ENCODE measurements around the gene CD99L2. TPM values are rescaled to one million over a fixed set of nuclear protein-coding genes. Genes with fewer than 3 reads are reported as not detected.

CD99L2 gene
- total RNA-seq, 1 donor from 2014 or later, result 9.0 TPM

GRCh38 chrX:150868625-150869024 lies 29.8 kb downstream of the CD99L2 start:
- no peaks in the 10 kb centered on the region for H3K27me3 Mint-ChIP-seq (ENCODE audit: insufficient read depth)
- no peak overlapping the region for H3K4me3 Mint-ChIP-seq
- H3K36me3 Mint-ChIP-seq (ENCODE audit: low read depth), result peaks cover 2% of the 10 kb centered on the region
- no peaks in the 10 kb centered on the region for H3K9me3 Mint-ChIP-seq
- H3K27ac Mint-ChIP-seq, result peak overlapping the region; percentile 8
- no peak for DNase-seq (ENCODE audit: low spot score)
- H3K4me1 Mint-ChIP-seq (ENCODE audit: low read depth), result peaks cover 26% of the 10 kb centered on the region
- intact Hi-C loops (cut with micrococcal nuclease), result no loop called here

- Mint-ChIP-seq H3K27ac (no peak overlapping the region), H3K4me3 (no peak overlapping the region), H3K9me3 (no peaks in the 10 kb centered on the region), H3K36me3 (ENCODE audit: low read depth) (peaks cover 2% of the 10 kb centered on the region), H3K27me3 (ENCODE audit: insufficient read depth) (no peaks in the 10 kb centered on the region), H3K4me1 (ENCODE audit: low read depth) (peaks cover 9% of the 10 kb centered on the region)
- intact Hi-C loops (cut with micrococcal nuclease), result no loop called here
- no peak for DNase-seq (ENCODE audit: low spot score)
Observed at GRCh38 chrX:150864127-150864526, 34.3 kb downstream of the CD99L2 start.

- H3K36me3 Mint-ChIP-seq (ENCODE audit: low read depth), result peaks cover 2% of the 10 kb centered on the region
- H3K4me1 Mint-ChIP-seq (ENCODE audit: low read depth), result no peaks in the 10 kb centered on the region
- H3K27me3 Mint-ChIP-seq (ENCODE audit: insufficient read depth), result no peaks in the 10 kb centered on the region
- no peak overlapping the region for H3K4me3 Mint-ChIP-seq
- intact Hi-C loops (cut with micrococcal nuclease), result no loop called here
- H3K9me3 Mint-ChIP-seq, result peaks cover 7% of the 10 kb centered on the region
- H3K27ac Mint-ChIP-seq, result no peak overlapping the region
- no peak for DNase-seq (ENCODE audit: low spot score)
Observed at GRCh38 chrX:150863191-150863590, 35.3 kb downstream of the CD99L2 start.

GRCh38 chrX:150857453-150857852 lies 41.0 kb downstream of the CD99L2 start:
- Mint-ChIP-seq H3K36me3 (ENCODE audit: low read depth) (peaks cover 13% of the 10 kb centered on the region), H3K27me3 (ENCODE audit: insufficient read depth) (no peaks in the 10 kb centered on the region), H3K9me3 (peaks cover 28% of the 10 kb centered on the region), H3K27ac (no peak overlapping the region), H3K4me3 (no peak overlapping the region), H3K4me1 (ENCODE audit: low read depth) (peaks cover 4% of the 10 kb centered on the region)
- DNase-seq (ENCODE audit: low spot score), result no peak
- intact Hi-C loops (cut with micrococcal nuclease), result no loop called here

GRCh38 chrX:150856785-150857184 lies 41.7 kb downstream of the CD99L2 start:
- no peak for DNase-seq (ENCODE audit: low spot score)
- Mint-ChIP-seq H3K27me3 (ENCODE audit: insufficient read depth) (no peaks in the 10 kb centered on the region), H3K4me3 (no peak overlapping the region), H3K36me3 (ENCODE audit: low read depth) (peaks cover 15% of the 10 kb centered on the region), H3K4me1 (ENCODE audit: low read depth) (peaks cover 4% of the 10 kb centered on the region), H3K9me3 (peaks cover 28% of the 10 kb centered on the region), H3K27ac (no peak overlapping the region)
- intact Hi-C loops (cut with micrococcal nuclease), result no loop called here

GRCh38 chrX:150856101-150856500 lies 42.4 kb downstream of the CD99L2 start:
- Mint-ChIP-seq H3K27me3 (ENCODE audit: insufficient read depth) (no peaks in the 10 kb centered on the region), H3K4me3 (no peak overlapping the region), H3K4me1 (ENCODE audit: low read depth) (peaks cover 4% of the 10 kb centered on the region), H3K9me3 (peaks cover 28% of the 10 kb centered on the region), H3K36me3 (ENCODE audit: low read depth) (peaks cover 15% of the 10 kb centered on the region), H3K27ac (no peak overlapping the region)
- intact Hi-C loops (cut with micrococcal nuclease), result no loop called here
- no peak for DNase-seq (ENCODE audit: low spot score)

- Mint-ChIP-seq H3K36me3 (ENCODE audit: low read depth) (peaks cover 15% of the 10 kb centered on the region), H3K9me3 (peaks cover 28% of the 10 kb centered on the region), H3K4me1 (ENCODE audit: low read depth) (peaks cover 4% of the 10 kb centered on the region), H3K27me3 (ENCODE audit: insufficient read depth) (no peaks in the 10 kb centered on the region), H3K4me3 (no peak overlapping the region), H3K27ac (no peak overlapping the region)
- intact Hi-C loops (cut with micrococcal nuclease), result no loop called here
- DNase-seq (ENCODE audit: low spot score), result no peak
Observed at GRCh38 chrX:150854856-150855255, 43.6 kb downstream of the CD99L2 start.

- intact Hi-C loops (cut with micrococcal nuclease), result no loop called here
Observed at GRCh38 chrX:150849996-150850720, 48.3 kb downstream of the CD99L2 start.

GRCh38 chrX:150849486-150849885 lies 49.0 kb downstream of the CD99L2 start:
- Mint-ChIP-seq H3K9me3 (no peaks in the 10 kb centered on the region), H3K36me3 (ENCODE audit: low read depth) (peaks cover 5% of the 10 kb centered on the region), H3K4me3 (no peak overlapping the region), H3K27ac (no peak overlapping the region), H3K27me3 (ENCODE audit: insufficient read depth) (no peaks in the 10 kb centered on the region), H3K4me1 (ENCODE audit: low read depth) (peaks cover 6% of the 10 kb centered on the region)
- intact Hi-C loops (cut with micrococcal nuclease), result no loop called here
- no peak for DNase-seq (ENCODE audit: low spot score)

More at GRCh38 chrX:150849996-150850720, 48.3 kb downstream of the CD99L2 start:
- Mint-ChIP-seq H3K27ac (no peak overlapping the region), H3K4me1 (ENCODE audit: low read depth) (peaks cover 6% of the 10 kb centered on the region), H3K9me3 (peaks cover 1% of the 10 kb centered on the region), H3K36me3 (ENCODE audit: low read depth) (peaks cover 6% of the 10 kb centered on the region), H3K4me3 (no peak overlapping the region), H3K27me3 (ENCODE audit: insufficient read depth) (no peaks in the 10 kb centered on the region)
- no peak for DNase-seq (ENCODE audit: low spot score)

GRCh38 chrX:150848914-150849365 lies 49.5 kb downstream of the CD99L2 start:
- Mint-ChIP-seq H3K4me3 (no peak overlapping the region), H3K27ac (no peak overlapping the region), H3K36me3 (ENCODE audit: low read depth) (peaks cover 3% of the 10 kb centered on the region), H3K9me3 (no peaks in the 10 kb centered on the region), H3K4me1 (ENCODE audit: low read depth) (peaks cover 6% of the 10 kb centered on the region), H3K27me3 (ENCODE audit: insufficient read depth) (no peaks in the 10 kb centered on the region)
- no peak for DNase-seq (ENCODE audit: low spot score)
- intact Hi-C loops (cut with micrococcal nuclease), result no loop called here

GRCh38 chrX:150847088-150847487 lies 51.4 kb downstream of the CD99L2 start:
- H3K4me3 Mint-ChIP-seq, result no peak overlapping the region
- DNase-seq (ENCODE audit: low spot score), result no peak
- H3K4me1 Mint-ChIP-seq (ENCODE audit: low read depth), result peaks cover 6% of the 10 kb centered on the region
- H3K27ac Mint-ChIP-seq, result no peak overlapping the region
- no peaks in the 10 kb centered on the region for H3K9me3 Mint-ChIP-seq
- no peaks in the 10 kb centered on the region for H3K27me3 Mint-ChIP-seq (ENCODE audit: insufficient read depth)
- intact Hi-C loops (cut with micrococcal nuclease), result no loop called here
- H3K36me3 Mint-ChIP-seq (ENCODE audit: low read depth), result no peaks in the 10 kb centered on the region

GRCh38 chrX:150846130-150846529 lies 52.3 kb downstream of the CD99L2 start:
- no peaks in the 10 kb centered on the region for H3K36me3 Mint-ChIP-seq (ENCODE audit: low read depth)
- H3K4me3 Mint-ChIP-seq, result no peak overlapping the region
- no peaks in the 10 kb centered on the region for H3K9me3 Mint-ChIP-seq
- no peak overlapping the region for H3K27ac Mint-ChIP-seq
- intact Hi-C loops (cut with micrococcal nuclease), result no loop called here
- H3K4me1 Mint-ChIP-seq (ENCODE audit: low read depth), result peaks cover 6% of the 10 kb centered on the region
- DNase-seq (ENCODE audit: low spot score), result no peak
- H3K27me3 Mint-ChIP-seq (ENCODE audit: insufficient read depth), result no peaks in the 10 kb centered on the region

GRCh38 chrX:150845091-150845490 lies 53.4 kb downstream of the CD99L2 start:
- Mint-ChIP-seq H3K9me3 (no peaks in the 10 kb centered on the region), H3K36me3 (ENCODE audit: low read depth) (no peaks in the 10 kb centered on the region), H3K27ac (no peak overlapping the region), H3K4me3 (no peak overlapping the region), H3K27me3 (ENCODE audit: insufficient read depth) (no peaks in the 10 kb centered on the region), H3K4me1 (ENCODE audit: low read depth) (peaks cover 6% of the 10 kb centered on the region)
- intact Hi-C loops (cut with micrococcal nuclease), result no loop called here
- DNase-seq (ENCODE audit: low spot score), result no peak

GRCh38 chrX:150844016-150844415 lies 54.5 kb downstream of the CD99L2 start:
- no peak for DNase-seq (ENCODE audit: low spot score)
- intact Hi-C loops (cut with micrococcal nuclease), result no loop called here
- Mint-ChIP-seq H3K36me3 (ENCODE audit: low read depth) (no peaks in the 10 kb centered on the region), H3K4me1 (ENCODE audit: low read depth) (peaks cover 5% of the 10 kb centered on the region), H3K27me3 (ENCODE audit: insufficient read depth) (no peaks in the 10 kb centered on the region), H3K27ac (no peak overlapping the region), H3K9me3 (no peaks in the 10 kb centered on the region), H3K4me3 (no peak overlapping the region)

Data from activated T-helper 1 cell treated with anti-CD3 and anti-CD28 coated beads, Interleukin-12 subunit alpha, Interleukin-12 subunit beta, Interleukin-2, Interleukin-4 antibody, amounts not matched to agents 30 ng/mL and 10 ng/mL and 1 ng/mL, durations not matched to agents 14 hours and 24 hours and 36 hours (primary cell).